HepG2 (cell line): Measurements from ENCODE around the gene TNP2. TPM values are rescaled to one million over a fixed set of nuclear protein-coding genes. Genes with fewer than 3 reads are reported as not detected.

Experiments
- ATAC-seq: fragments of 200-7000 bp; cut with Tn5 transposase; 3 replicates; pipeline ENCODE4 v1.9.1; 2020; ENCODE audit warnings: mild to moderate bottlenecking, moderate library complexity
- BruUV-seq: library from RNA; stranded (reverse); fragments of 400-500 nt; replicated peaks from 2 replicates; lab custom pipeline; 2021; lab: Mats Ljungman, UMichigan
- CTCF ChIA-PET: fragments of 300-600 bp; formaldehyde crosslinking; extraction: SDS; loops from one replicate; lab custom pipeline; 2021; ENCODE audit warnings: low total read pairs, inconsistent platforms, low intra/inter-chr PET ratio; lab: Yijun Ruan, JAX
- POLR2A ChIA-PET: fragments of 350-600 bp; sonication (Branson Sonifier 250); formaldehyde crosslinking; loops from one replicate; lab custom pipeline; 2020; ENCODE audit warnings: antibody characterized with exemption, inconsistent platforms; lab: Yijun Ruan, JAX
- DNase-seq: peaks from one replicate; pipeline ENCODE4 v3.0.0-alpha.2; 2015; ENCODE audit warnings: low spot score
- FAIRE-seq: peaks from 3 replicates; lab custom pipeline; 2011; peaks lifted over from hg19 to GRCh38; lab: Jason Lieb, UNC
- H2AFZ ChIP-seq: one replicate; pipeline ENCODE4 v1.6.1; 2011; ENCODE audit warnings: low read length, inconsistent platforms
- H3K27ac ChIP-seq: fragments of 300-600 bp; 3 replicates; pipeline ENCODE4 v1.8.0; 2011; ENCODE audit warnings: mixed run types, mild to moderate bottlenecking, mixed read lengths, low read length, inconsistent platforms; ENCODE audit not compliant: insufficient read depth; ENCODE audit errors: extremely low read length
- H3K27me3 ChIP-seq, 2 experiments: fragments of 200-600 bp in 1 of 2; 2 replicates in 1 of 2; 3 replicates in 1 of 2; pipeline versions ENCODE4 v1.6.0 to v1.8.0; 2011; ENCODE audit warnings: low read length in 2 of 2, mild to moderate bottlenecking in 2 of 2, moderate library complexity in 2 of 2, inconsistent platforms in 1 of 2; ENCODE audit not compliant: insufficient read depth in 2 of 2, control insufficient read depth in 1 of 2
- H3K36me3 ChIP-seq, 2 experiments: fragments of 200-600 bp in 1 of 2; replicated peaks in 1 of 2; 2 replicates in 1 of 2; 3 replicates in 1 of 2; pipeline versions ENCODE4 v1.5.1 to v1.8.0; 2011; ENCODE audit warnings: low read length in 2 of 2, inconsistent platforms in 1 of 2; ENCODE audit not compliant: insufficient read depth in 2 of 2, control insufficient read depth in 1 of 2
- H3K4me1 ChIP-seq: 2 replicates; pipeline ENCODE4 v1.5.1; 2012; ENCODE audit warnings: low read length, inconsistent platforms; ENCODE audit not compliant: insufficient read depth
- H3K4me2 ChIP-seq: 2 replicates; pipeline ENCODE4 v1.6.0; 2011; ENCODE audit warnings: low read depth, low read length, inconsistent platforms
- H3K4me3 ChIP-seq, 3 experiments: fragments of 200-600 bp in 1 of 3; sonication (generic), shearing (Covaris generic) in 1 of 3; replicated peaks in 1 of 3; 2 replicates each; pipeline ENCODE4 v1.5.1; 2011 to 2016; ENCODE audit warnings: low read length in 3 of 3, inconsistent platforms in 2 of 3, low read depth in 2 of 3, mild to moderate bottlenecking in 2 of 3, control low read depth in 1 of 3, mixed read lengths in 1 of 3; ENCODE audit not compliant: insufficient read depth in 1 of 3
- H3K79me2 ChIP-seq: one replicate; pipeline ENCODE4 v1.6.1; 2011; ENCODE audit warnings: low read length, inconsistent platforms; ENCODE audit not compliant: insufficient read depth
- H3K9ac ChIP-seq: 2 replicates; pipeline ENCODE4 v1.6.0; 2011; ENCODE audit warnings: mild to moderate bottlenecking, low read depth, low read length, inconsistent platforms; ENCODE audit not compliant: insufficient read depth
- H3K9me3 ChIP-seq: 2 replicates; pipeline ENCODE4 v1.5.1; 2012; ENCODE audit warnings: mild to moderate bottlenecking, low read length
- H4K20me1 ChIP-seq: 2 replicates; pipeline ENCODE4 v1.6.0; 2011; ENCODE audit warnings: inconsistent platforms, mild to moderate bottlenecking, low read length, moderate library complexity; ENCODE audit not compliant: insufficient read depth
- ADNP ChIP-seq: sonication (generic); formaldehyde crosslinking; IDR thresholded peaks from 2 replicates; pipeline ENCODE4 v1.4.0; 2020; ENCODE audit warnings: missing genetic modification reagents
- AKAP8 ChIP-seq: sonication (generic); formaldehyde crosslinking; IDR thresholded peaks from 2 replicates; pipeline ENCODE4 v1.5.1; 2020; ENCODE audit warnings: mild to moderate bottlenecking, missing genetic modification reagents
- CHD4 ChIP-seq: fragments of 200-600 bp; sonication (generic); IDR thresholded peaks from 2 replicates; pipeline ENCODE4 v1.7.0; 2017; ENCODE audit warnings: mild to moderate bottlenecking, low read length, borderline replicate concordance
- FUBP1 ChIP-seq: sonication (generic); formaldehyde crosslinking; IDR thresholded peaks from 2 replicates; pipeline ENCODE4 v1.5.1; 2020; ENCODE audit warnings: missing genetic modification reagents, mild to moderate bottlenecking, borderline replicate concordance
- MEIS2 ChIP-seq: sonication (generic); formaldehyde crosslinking; IDR thresholded peaks from 2 replicates; pipeline ENCODE4 v1.9.0; 2021; ENCODE audit warnings: mild to moderate bottlenecking, missing genetic modification reagents
- REL ChIP-seq: sonication (generic); formaldehyde crosslinking; conservative IDR thresholded peaks from 2 replicates; pipeline ENCODE4 v1.8.0; 2022; ENCODE audit warnings: mild to moderate bottlenecking, missing genetic modification reagents, moderate library complexity
- SP1 ChIP-seq, 2 experiments: fragments of 450-650 bp in 1 of 2; sonication (generic) in 1 of 2; formaldehyde crosslinking in 1 of 2; IDR thresholded peaks; 2 replicates each; pipeline versions ENCODE4 v1.4.0 to v1.6.1; 2016 to 2020; ENCODE audit warnings: missing genetic modification reagents in 1 of 2
- ZKSCAN5 ChIP-seq: sonication (generic); formaldehyde crosslinking; IDR thresholded peaks from 2 replicates; pipeline ENCODE4 v1.5.1; 2020; ENCODE audit warnings: mild to moderate bottlenecking, missing genetic modification reagents
- ZMYM2 ChIP-seq: sonication (generic); formaldehyde crosslinking; IDR thresholded peaks from 2 replicates; pipeline ENCODE4 v1.8.0; 2022; ENCODE audit warnings: mild to moderate bottlenecking, missing genetic modification reagents
- ZNF136 ChIP-seq: sonication (generic); formaldehyde crosslinking; IDR thresholded peaks from 2 replicates; pipeline ENCODE4 v1.8.1; 2022; ENCODE audit warnings: low read depth, mild to moderate bottlenecking, moderate library complexity, missing genetic modification reagents
- ZNF253 ChIP-seq: sonication (generic); formaldehyde crosslinking; IDR thresholded peaks from 2 replicates; pipeline ENCODE4 v1.8.0; 2022; ENCODE audit warnings: mild to moderate bottlenecking, missing genetic modification reagents, borderline replicate concordance
- ZNF281 ChIP-seq: sonication (generic); formaldehyde crosslinking; IDR thresholded peaks from 2 replicates; pipeline ENCODE4 v1.4.0; 2020; ENCODE audit warnings: missing genetic modification reagents, borderline replicate concordance
- ZSCAN21 ChIP-seq: sonication (generic); formaldehyde crosslinking; IDR thresholded peaks from 2 replicates; pipeline ENCODE4 v1.8.0; 2022; ENCODE audit warnings: mild to moderate bottlenecking, missing genetic modification reagents, moderate library complexity, borderline replicate concordance
- WGBS: methylation state at CpG from one replicate; pipeline ENCODE4 v1.1.6; 2017; ENCODE audit warnings: low lambda C conversion rate; 5-methylcytosine and 5-hydroxymethylcytosine counted together
- in situ Hi-C: cut with HindIII; loops from 2 replicates; pipeline ENCODE4 v1.10.0; 2017; ENCODE audit warnings: low pct_unique_long_range_greater_than_20kb; ENCODE audit not compliant: extremely low pct_ligation_motif_present
- intact Hi-C: fragments of 100-400 bp; cut with micrococcal nuclease; formaldehyde crosslinking; loops from one replicate; pipeline ENCODE4 v1.10.0; 2022; ENCODE audit not compliant: unreplicated experiment
- polyA plus RNA-seq, 8 experiments: library from polyadenylated mRNA; depleted of rRNA in 3 of 8; stranded (reverse) in 7 of 8; unstranded in 1 of 8; fragments of >200 nt; fragmentation: Illumina TruSeq in 4 of 8; extraction: Trizol in 4 of 8; gene quantifications; 2 replicates each; pipeline versions ENCODE4 v1.2.1 to v1.2.3, GENCODE V29; 2011 to 2016; ENCODE audit warnings: low read depth in 4 of 8, missing spikeins in 1 of 8, mixed read lengths in 1 of 8; ENCODE audit not compliant: insufficient read depth in 1 of 8
- total RNA-seq, 5 experiments: library from RNA; depleted of rRNA; stranded (reverse); fragments of >200 nt; fragmentation: Illumina TruSeq; extraction: Trizol; gene quantifications; 2 replicates each; pipeline ENCODE4 v1.2.3, GENCODE V29; 2016; ENCODE audit warnings: low read depth in 1 of 5
- TF ChIP-seq, protein P1 (sequence below): sonication (generic); formaldehyde crosslinking; IDR thresholded peaks from 2 replicates; pipeline ENCODE4 v1.5.0; 2020; ENCODE audit warnings: mild to moderate bottlenecking, missing genetic modification reagents
- TF ChIP-seq, protein P2 (sequence below): sonication (generic); formaldehyde crosslinking; IDR thresholded peaks from 2 replicates; pipeline ENCODE4 v1.5.0; 2020; ENCODE audit warnings: missing genetic modification reagents
- TF ChIP-seq, protein P3 (sequence below): sonication (generic); formaldehyde crosslinking; IDR thresholded peaks from 2 replicates; pipeline ENCODE4 v1.8.0; 2022; ENCODE audit warnings: mild to moderate bottlenecking, missing genetic modification reagents, moderate library complexity

The TNP2 gene
- total and polyA plus RNA-seq, 2 of the 13 experiments (the other 11 are each of a cell fraction or from before 2014, with no cell fraction given) = not detected

DNA sequence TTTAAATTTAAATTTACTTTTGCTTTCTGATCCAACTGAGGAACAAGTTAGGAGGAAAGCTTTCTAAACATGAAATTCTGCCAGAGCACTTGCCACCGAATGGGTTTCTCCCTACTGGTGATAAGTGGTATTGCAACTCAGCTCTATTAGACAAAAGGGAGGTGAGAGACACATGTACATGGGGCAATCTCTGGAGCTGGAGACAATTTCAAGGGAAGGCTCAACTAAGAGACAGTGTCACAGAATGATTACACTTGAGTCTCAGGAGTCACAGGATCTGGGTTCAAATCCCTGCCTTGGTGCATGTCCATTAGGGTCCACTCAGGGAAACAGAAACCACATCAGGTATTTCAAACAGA lies 50.5 kb downstream of the TNP2 start:
- H4K20me1 ChIP-seq = no peaks in the 10 kb centered on the region
- no peaks in the 10 kb centered on the region for H3K79me2 ChIP-seq
- no peaks in the 10 kb centered on the region for H3K4me1 ChIP-seq
- peaks cover 23% of the 10 kb centered on the region for H3K9me3 ChIP-seq
- no peak overlapping the region for H3K4me2 ChIP-seq
- ChIA-PET CTCF (no interaction called here), POLR2A (interaction anchor here (1.6 kb wide), 1 partner anchor 12 kb away, joined by 4 read pairs; no protein-coding TSS in a partner anchor)
- in situ Hi-C loops = no loop called here
- no peak overlapping the region for H3K9ac ChIP-seq
- H2AFZ ChIP-seq = no peak overlapping the region
- ATAC-seq = no peak
- H3K4me3 ChIP-seq = no peak overlapping the region
- no peaks in the 10 kb centered on the region for H3K36me3 ChIP-seq
- no peak for DNase-seq
- BruUV-seq = no TSS peak
- peaks cover under 1 to 2% of the 10 kb centered on the region in 2 experiments; a peak in 2 of 5 replicates for H3K27me3 ChIP-seq
- H3K27ac ChIP-seq = no peak overlapping the region
- WGBS = 56% methylated on average over 1 of the region's 1 CpG
- intact Hi-C loops = no loop called here
- FAIRE-seq = peak; percentile 50
- TF ChIP-seq ZMYM2 (CRISPR knock-in tag) (peak; percentile 48; the same call in 1 of the 2 replicates), SP1 (IDR thresholded peaks at IDR 0.05) (no peak), SP1 (CRISPR knock-in tag; IDR thresholded peaks at IDR 0.05) (no peak), FUBP1 (CRISPR knock-in tag) (no peak), ZSCAN21 (CRISPR knock-in tag) (no peak), REL (CRISPR knock-in tag) (no peak), AKAP8 (CRISPR knock-in tag) (no peak), CHD4 (peak; percentile 97; the same call in 1 of the 2 replicates), ZNF253 (CRISPR knock-in tag) (no peak), MEIS2 (CRISPR knock-in tag) (no peak), ZNF136 (CRISPR knock-in tag) (no peak), ZNF281 (CRISPR knock-in tag) (no peak), ADNP (peak; percentile 53; the same call in 1 of the 2 replicates), ZKSCAN5 (no peak)
- TF ChIP-seq, protein P1, sequence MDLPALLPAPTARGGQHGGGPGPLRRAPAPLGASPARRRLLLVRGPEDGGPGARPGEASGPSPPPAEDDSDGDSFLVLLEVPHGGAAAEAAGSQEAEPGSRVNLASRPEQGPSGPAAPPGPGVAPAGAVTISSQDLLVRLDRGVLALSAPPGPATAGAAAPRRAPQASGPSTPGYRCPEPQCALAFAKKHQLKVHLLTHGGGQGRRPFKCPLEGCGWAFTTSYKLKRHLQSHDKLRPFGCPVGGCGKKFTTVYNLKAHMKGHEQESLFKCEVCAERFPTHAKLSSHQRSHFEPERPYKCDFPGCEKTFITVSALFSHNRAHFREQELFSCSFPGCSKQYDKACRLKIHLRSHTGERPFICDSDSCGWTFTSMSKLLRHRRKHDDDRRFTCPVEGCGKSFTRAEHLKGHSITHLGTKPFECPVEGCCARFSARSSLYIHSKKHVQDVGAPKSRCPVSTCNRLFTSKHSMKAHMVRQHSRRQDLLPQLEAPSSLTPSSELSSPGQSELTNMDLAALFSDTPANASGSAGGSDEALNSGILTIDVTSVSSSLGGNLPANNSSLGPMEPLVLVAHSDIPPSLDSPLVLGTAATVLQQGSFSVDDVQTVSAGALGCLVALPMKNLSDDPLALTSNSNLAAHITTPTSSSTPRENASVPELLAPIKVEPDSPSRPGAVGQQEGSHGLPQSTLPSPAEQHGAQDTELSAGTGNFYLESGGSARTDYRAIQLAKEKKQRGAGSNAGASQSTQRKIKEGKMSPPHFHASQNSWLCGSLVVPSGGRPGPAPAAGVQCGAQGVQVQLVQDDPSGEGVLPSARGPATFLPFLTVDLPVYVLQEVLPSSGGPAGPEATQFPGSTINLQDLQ (CRISPR knock-in tag) = no peak
- TF ChIP-seq, protein P2, sequence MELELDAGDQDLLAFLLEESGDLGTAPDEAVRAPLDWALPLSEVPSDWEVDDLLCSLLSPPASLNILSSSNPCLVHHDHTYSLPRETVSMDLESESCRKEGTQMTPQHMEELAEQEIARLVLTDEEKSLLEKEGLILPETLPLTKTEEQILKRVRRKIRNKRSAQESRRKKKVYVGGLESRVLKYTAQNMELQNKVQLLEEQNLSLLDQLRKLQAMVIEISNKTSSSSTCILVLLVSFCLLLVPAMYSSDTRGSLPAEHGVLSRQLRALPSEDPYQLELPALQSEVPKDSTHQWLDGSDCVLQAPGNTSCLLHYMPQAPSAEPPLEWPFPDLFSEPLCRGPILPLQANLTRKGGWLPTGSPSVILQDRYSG = no peak
- TF ChIP-seq, protein P3, sequence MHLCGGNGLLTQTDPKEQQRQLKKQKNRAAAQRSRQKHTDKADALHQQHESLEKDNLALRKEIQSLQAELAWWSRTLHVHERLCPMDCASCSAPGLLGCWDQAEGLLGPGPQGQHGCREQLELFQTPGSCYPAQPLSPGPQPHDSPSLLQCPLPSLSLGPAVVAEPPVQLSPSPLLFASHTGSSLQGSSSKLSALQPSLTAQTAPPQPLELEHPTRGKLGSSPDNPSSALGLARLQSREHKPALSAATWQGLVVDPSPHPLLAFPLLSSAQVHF (CRISPR knock-in tag) = no peak
